Pancreas (tissue), 10 donors: Measurements from ENCODE around the gene MLXIP. TPM values are rescaled to one million over a fixed set of nuclear protein-coding genes. Genes with fewer than 3 reads are reported as not detected.

Source experiments
- ATAC-seq, 4 donors: fragments of 200-7000 bp; cut with Tn5 transposase; one replicate each; pipeline versions ENCODE4 v1.8.0 to v1.9.1; 2020; ENCODE audit warnings: mild to moderate bottlenecking in 4 of 4, moderate library complexity in 4 of 4
- DNase-seq, 6 donors: peaks; one replicate each; pipeline ENCODE4 v3.0.0-alpha.2; 2020
- FAIRE-seq: peaks from 2 replicates; lab custom pipeline; 2012; peaks lifted over from hg19 to GRCh38; lab: Jason Lieb, UNC
- H3K27ac ChIP-seq, 4 donors: fragments of 200-600 bp; sonication (generic); 1 replicate in 3 of 4; 2 replicates in 1 of 4; pipeline versions ENCODE4 v1.5.0 to v1.8.0; 2020
- H3K27me3 ChIP-seq, 4 donors: fragments of 200-600 bp; one replicate each; pipeline ENCODE4 v1.8.0; 2021
- H3K36me3 ChIP-seq, 3 donors: fragments of 200-600 bp; sonication (generic) in 1 of 3; one replicate each; pipeline versions ENCODE4 v1.5.0 to v1.8.0; 2020 to 2021
- H3K4me1 ChIP-seq, 3 donors: fragments of 200-600 bp; one replicate each; pipeline ENCODE4 v1.8.0; 2021
- H3K4me3 ChIP-seq, 4 donors: fragments of 200-600 bp; sonication (generic) in 2 of 4; one replicate each; pipeline versions ENCODE4 v1.5.0 to v1.8.0; 2020 to 2021
- H3K9me3 ChIP-seq, 4 donors: fragments of 200-600 bp; one replicate each; pipeline ENCODE4 v1.8.0; 2021
- CTCF ChIP-seq, 4 donors: fragments of 200-600 bp; sonication (generic) in 3 of 4; IDR thresholded peaks; one replicate each; pipeline versions ENCODE4 v1.5.0 to v1.8.0; 2021; ENCODE audit warnings: antibody characterized with exemption in 4 of 4
- WGBS, 2 donors: extraction: QIAGEN DNeasy Blood & Tissue Kit; methylation state at CpG; one replicate each; pipeline ENCODE4 v1.1.7; 2013; 5-methylcytosine and 5-hydroxymethylcytosine counted together
- intact Hi-C, 3 donors: fragments of 100-400 bp; cut with DNase I; formaldehyde crosslinking; loops; one replicate each; pipeline versions ENCODE4 v1.11.1 to v1.14.2; 2022
- polyA plus RNA-seq, 2 donors: library from polyadenylated mRNA; stranded (reverse); fragments of 200-250 nt; gene quantifications; one replicate each; pipeline ENCODE4 v1.2.3, GENCODE V29; 2013
- total RNA-seq, 6 donors: library from RNA; stranded (reverse); fragmentation: NEBNext Ultra II Directional in 4 of 6; extraction: Animal tissue kit (Norgen Biotek cat#: 25700) in 4 of 6; gene quantifications; one replicate each; pipeline versions ENCODE4 v1.2.1 to v1.2.4, GENCODE V29; 2021 to 2023
- donor health status: healthy with polysubstance abuse.
- donor health status: DM: no; HTN: no; CAD: no; lungs with moderate emphysema.
- donor health status: DM: no; HTN: no; CAD: no.
- donor health status: control.
- donor health status: control.
- donor health status: Bipolar disorder and iron deficiency.
- donor health status: DM: yes; HTN: yes; CAD: no.
- donor health status: DM: no; HTN: no; CAD: no.
- donor health status: DM: no; HTN: no; CAD: no.
- donor health status: DM: yes; HTN: yes; CAD: no.

The MLXIP gene
- total and polyA plus RNA-seq, 8 donors: 35.4 to 90.1 (median 55.5) TPM

GRCh38 chr12:122123051-122123760 lies 44.6 kb downstream of the MLXIP start:
- Histone ChIP-seq H3K4me3 (no peak overlapping the region), H3K27ac (peak overlapping the region in 2 of 4 donors; percentile 29 to 44), H3K27me3 (no peaks in the 10 kb centered on the region), H3K36me3 (peaks cover 2 to 9% (median 4%) of the 10 kb centered on the region in 3 donors), H3K9me3 (no peaks in the 10 kb centered on the region), H3K4me1 (peaks cover 0 to 9% (median 4%) of the 10 kb centered on the region in 3 donors)
- ATAC-seq: peak; percentile 55 to 80 (median 76)
- DNase-seq: peak; percentile 58 to 78 (median 64)
- intact Hi-C loops: loop anchor here in 2 of 3 donors (5.0 kb wide), 2 partner anchors 66 to 71 kb away; no protein-coding TSS in a partner anchor
- WGBS, 2 donors: 14 to 15% methylated on average over 22 of the region's 22 CpGs
- TF ChIP-seq CTCF (IDR thresholded peaks at IDR 0.05): peak; percentile 36 to 66 (median 54)
- no peak for FAIRE-seq

- intact Hi-C loops: loop anchor here in 2 of 3 donors (5.0 kb wide), 2 partner anchors 66 to 71 kb away; no protein-coding TSS in a partner anchor
- FAIRE-seq: no peak
- H3K27ac ChIP-seq: no peak overlapping the region
- peak in 2 of 4 donors; percentile 2 to 6 for ATAC-seq
- H3K36me3 ChIP-seq: peaks cover 2 to 14% (median 8%) of the 10 kb centered on the region in 3 donors
- no peaks in the 10 kb centered on the region for H3K27me3 ChIP-seq
- peaks cover 0 to 9% (median 4%) of the 10 kb centered on the region in 3 donors for H3K4me1 ChIP-seq
- H3K4me3 ChIP-seq: no peak overlapping the region
- DNase-seq: peak in 2 of 6 donors; percentile 41 to 44
- 72 to 79% methylated on average over 9 of the region's 9 CpGs for WGBS, 2 donors
- TF ChIP-seq CTCF (IDR thresholded peaks at IDR 0.05): no peak
- H3K9me3 ChIP-seq: no peaks in the 10 kb centered on the region
These were observed 45.2 kb downstream of the MLXIP start for GRCh38 chr12:122123761-122124145.

GRCh38 chr12:122124370-122124769 lies 45.8 kb downstream of the MLXIP start:
- ATAC-seq (no peak), DNase-seq (peak in 2 of 6 donors; percentile 57 to 62), FAIRE-seq (no peak)
- peaks cover 0 to 9% (median 4%) of the 10 kb centered on the region in 3 donors for H3K4me1 ChIP-seq
- no peak overlapping the region for H3K4me3 ChIP-seq
- WGBS, 2 donors: 74 to 78% methylated on average over 11 of the region's 14 CpGs
- H3K27me3 ChIP-seq: no peaks in the 10 kb centered on the region
- H3K36me3 ChIP-seq: peaks cover 2 to 21% (median 14%) of the 10 kb centered on the region in 3 donors
- H3K27ac ChIP-seq: no peak overlapping the region
- no peak for TF ChIP-seq CTCF (IDR thresholded peaks at IDR 0.05)
- H3K9me3 ChIP-seq: no peaks in the 10 kb centered on the region
- intact Hi-C loops: loop anchor here in 2 of 3 donors (5.0 kb wide), 2 partner anchors 67 to 72 kb away; no protein-coding TSS in a partner anchor

GRCh38 chr12:122125452-122126341 lies 47.1 kb downstream of the MLXIP start:
- Histone ChIP-seq H3K4me3 (no peak overlapping the region), H3K36me3 (peaks cover 2 to 34% (median 27%) of the 10 kb centered on the region in 3 donors), H3K9me3 (no peaks in the 10 kb centered on the region), H3K27me3 (no peaks in the 10 kb centered on the region), H3K27ac (no peak overlapping the region), H3K4me1 (peaks cover 0 to 9% (median 4%) of the 10 kb centered on the region in 3 donors)
- TF ChIP-seq CTCF (IDR thresholded peaks at IDR 0.05): no peak
- no peak for ATAC-seq
- FAIRE-seq: no peak
- intact Hi-C loops: loop anchor here in 1 of 3 donors (2.0 kb wide), 1 partner anchor 69 kb away; no protein-coding TSS in a partner anchor
- WGBS, 2 donors: 69 to 73% methylated on average over 13 of the region's 13 CpGs
- peak in 2 of 6 donors; percentile 33 to 48 for DNase-seq
